GM18520 (cell line): ENCODE results near the gene TOR1A.
"Not testable (repeated sequence)": the region's sequence is repeated elsewhere in the genome, so short reads cannot be mapped to it uniquely, and the experiment has no call there.

ENCODE experiments used
- ATAC-seq: cut with Tn5 transposase; IDR thresholded peaks from one replicate; pipeline ENCODE4 v1.9.1; 2021; ENCODE audit not compliant: unreplicated experiment

Gene TOR1A

GRCh38 chr9:129822898-129823541, 916 bp downstream of the TOR1A start:
- no peak for ATAC-seq

DNA sequence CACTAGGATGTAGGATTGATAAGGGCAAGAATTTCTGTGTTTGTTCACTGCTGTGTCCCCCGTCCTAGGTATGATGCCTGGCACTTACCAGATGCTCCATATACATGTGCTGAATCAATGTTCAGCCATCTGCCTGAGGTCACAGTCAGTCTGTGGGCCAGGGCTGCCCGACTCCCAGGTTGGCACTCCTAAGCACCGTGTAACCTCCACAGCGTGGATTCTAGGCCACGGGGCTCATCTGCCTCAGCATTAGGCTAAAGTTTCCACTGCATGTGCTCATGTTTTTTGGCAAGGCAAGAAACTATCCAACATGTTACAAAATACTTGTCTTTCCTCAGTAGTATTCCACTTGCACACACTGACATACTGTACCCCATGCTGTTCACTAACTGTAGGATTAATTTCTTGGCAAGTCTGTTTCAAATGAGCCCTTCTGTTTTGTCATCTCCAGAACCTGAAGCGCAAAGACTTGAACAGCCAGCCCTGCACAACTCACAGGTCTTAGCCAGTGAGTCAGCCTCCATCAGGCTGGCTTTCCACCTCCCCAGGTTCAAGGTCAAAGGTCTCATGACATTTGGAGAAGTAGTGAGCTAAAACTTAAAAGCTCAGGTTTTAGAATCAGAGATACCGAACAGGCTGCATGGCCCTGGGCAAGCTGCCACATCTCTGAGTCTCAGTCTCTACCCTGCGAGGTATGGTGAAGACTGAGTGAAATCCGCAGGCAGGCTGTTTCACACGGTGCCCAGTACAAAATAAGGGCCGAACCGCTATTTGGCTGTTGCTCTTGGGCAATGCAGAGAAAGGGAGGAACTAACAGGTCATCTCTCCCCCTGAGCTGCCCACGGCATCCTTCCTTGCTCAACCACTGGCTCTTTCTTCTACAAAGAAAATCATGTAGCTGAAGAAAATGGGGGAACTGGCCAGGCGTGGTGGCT, 7.2 kb downstream of the TOR1A start:
- ATAC-seq, result no peak

DNA sequence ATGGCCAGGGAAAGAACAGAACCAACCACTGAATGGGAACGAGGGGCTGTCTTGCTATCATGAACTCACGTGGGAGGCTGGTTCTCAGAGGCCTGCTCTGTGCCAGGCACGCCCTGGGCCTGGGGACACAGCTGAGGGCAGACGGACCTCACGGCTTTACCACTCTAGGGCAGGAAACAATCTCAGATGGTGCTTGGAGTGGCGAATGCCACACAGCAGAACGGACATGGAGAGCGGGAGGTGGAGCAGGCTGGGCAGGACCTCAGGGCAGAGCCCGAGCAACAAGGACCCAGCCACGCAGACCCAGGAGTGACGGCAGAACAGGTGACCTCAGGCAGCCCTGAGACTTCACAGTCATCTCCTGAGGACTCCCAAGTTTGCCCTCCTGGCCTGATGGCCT, 8.7 kb downstream of the TOR1A start:
- no peak for ATAC-seq

DNA sequence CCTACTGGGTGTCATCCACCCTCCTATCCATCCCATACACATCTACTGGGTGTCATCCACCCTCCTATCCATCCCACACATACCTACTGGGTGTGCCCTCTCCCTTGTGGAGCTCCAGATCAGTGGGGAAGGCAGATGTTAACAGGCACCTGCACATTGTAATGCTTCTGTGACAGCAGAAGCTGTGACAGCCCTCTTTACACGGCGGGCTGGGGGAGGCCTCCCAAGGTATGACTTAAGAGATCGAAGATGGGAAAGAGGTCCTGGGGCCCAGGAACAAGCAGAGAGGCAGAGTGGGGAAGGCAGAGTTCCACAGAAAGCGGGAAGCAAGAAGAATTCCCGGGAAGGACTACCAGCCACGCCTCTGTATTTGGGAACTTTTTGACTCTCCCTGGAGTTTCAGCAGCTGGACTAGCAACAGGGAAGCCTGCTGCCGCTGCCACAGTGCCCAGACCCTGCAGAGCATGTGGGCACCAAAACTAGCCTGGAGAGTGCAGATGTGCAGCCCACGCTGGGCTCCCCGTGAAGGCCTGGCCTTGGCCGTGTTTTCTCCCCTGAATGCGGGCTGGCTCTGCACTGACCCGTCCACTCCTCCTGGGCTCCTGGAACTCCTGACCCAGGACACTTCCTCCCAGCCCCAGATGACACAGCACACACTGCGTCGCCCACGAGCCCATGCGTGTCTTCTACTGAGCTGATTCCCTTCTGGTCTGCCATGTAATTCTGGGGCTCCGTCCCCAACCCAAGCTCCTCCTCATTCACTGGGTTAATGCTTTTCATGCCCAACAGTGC, 9.3 kb downstream of the TOR1A start:
- ATAC-seq, result no peak

DNA sequence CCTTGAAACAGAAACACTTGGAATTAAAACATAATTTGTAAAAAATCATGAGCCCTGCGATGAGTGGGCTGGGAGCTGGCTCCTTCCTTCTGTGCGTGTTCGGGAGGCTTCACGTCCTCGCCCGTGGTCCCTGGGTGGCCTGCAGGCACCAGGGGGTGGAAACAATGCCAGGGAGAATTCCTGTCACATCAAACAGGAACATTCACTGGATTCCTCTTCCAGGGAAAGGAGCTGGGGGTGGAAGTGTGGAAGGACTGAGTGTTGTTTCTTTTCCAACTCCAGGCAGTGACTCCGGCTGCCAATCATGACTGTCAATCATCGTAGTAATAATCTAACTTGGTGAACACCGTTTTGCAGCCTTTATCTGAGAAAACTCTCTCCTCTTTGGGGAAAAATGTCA, 10.3 kb downstream of the TOR1A start:
- no peak for ATAC-seq

DNA sequence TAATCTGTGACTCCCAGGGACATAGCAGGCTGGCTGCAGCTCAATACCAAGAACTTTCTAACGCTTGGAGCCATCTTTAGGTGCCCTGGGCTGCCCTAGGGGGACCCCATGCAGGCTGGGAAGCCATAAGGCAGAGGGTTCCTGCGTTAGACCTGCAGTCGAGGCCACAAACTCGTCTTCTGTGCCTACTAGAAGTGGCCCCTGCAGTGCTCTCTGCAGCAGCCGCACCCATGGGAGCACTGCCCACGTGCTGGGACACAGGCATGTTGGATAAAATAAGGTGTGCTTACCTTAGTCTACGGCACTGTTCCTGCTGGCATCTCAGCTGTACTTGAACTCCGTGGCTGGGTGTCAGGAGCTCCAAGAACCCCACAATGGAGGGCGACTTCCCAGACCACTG, 11.6 kb downstream of the TOR1A start:
- ATAC-seq, result no peak

- ATAC-seq, result no peak
Measured at GRCh38 chr9:129811967-129812363, 12.0 kb downstream of the TOR1A start.

- ATAC-seq, result no peak
Measured at GRCh38 chr9:129810788-129811187, 13.1 kb downstream of the TOR1A start.

- no peak for ATAC-seq
Measured at GRCh38 chr9:129810116-129810515, 13.8 kb downstream of the TOR1A start.

- ATAC-seq, result no peak
Measured at GRCh38 chr9:129809346-129809745, 14.6 kb downstream of the TOR1A start.

GRCh38 chr9:129806061-129806460, 17.9 kb downstream of the TOR1A start:
- ATAC-seq, result no peak

- ATAC-seq, result peak; percentile 3
Measured at GRCh38 chr9:129803676-129804060, 20.3 kb downstream of the TOR1A start.

DNA sequence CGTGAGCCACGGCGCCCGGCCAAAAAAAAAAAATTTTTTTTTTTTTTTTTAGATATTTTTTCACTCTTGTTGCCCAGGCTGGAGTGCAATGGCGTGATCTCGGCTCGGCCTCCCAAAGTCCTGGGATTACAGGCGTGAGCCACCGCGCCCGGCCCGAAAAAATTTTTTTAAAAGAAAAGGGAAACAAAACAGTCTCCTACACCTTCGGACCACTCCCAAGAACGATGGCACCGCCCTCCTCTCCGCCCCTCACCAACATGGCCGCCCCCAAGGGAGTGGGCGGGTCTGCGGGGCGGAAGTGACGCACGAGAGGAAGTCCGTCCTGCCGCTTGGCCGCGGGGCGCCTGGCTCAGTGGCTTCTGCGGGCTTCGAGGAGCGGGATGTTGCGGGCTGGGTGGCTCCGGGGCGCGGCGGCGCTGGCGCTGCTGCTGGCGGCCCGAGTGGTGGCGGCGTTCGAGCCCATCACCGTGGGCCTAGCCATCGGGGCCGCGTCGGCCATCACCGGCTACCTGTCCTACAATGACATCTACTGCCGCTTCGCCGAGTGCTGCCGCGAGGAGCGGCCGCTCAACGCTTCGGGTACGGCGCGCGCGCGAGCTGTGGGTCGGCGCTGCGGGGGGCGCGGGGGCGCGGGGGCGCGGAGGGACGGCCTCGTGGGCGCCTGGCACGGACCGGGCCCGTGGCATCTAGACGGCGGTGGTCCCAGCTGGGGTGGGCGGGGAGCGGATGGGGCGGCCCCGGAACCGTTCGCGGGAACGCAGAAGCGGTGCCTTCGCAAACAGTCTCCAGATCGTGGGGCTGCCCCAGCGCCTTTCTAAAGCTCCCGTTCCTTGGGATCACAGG, 20.9 kb downstream of the TOR1A start, which contains the start of gene TOR1B:
TOR1B (plus strand) TSS at position 352 of the 843 bp plus-strand sequence; CDS start at position 381, 29 bp downstream.
- peak; percentile 86 for ATAC-seq

DNA sequence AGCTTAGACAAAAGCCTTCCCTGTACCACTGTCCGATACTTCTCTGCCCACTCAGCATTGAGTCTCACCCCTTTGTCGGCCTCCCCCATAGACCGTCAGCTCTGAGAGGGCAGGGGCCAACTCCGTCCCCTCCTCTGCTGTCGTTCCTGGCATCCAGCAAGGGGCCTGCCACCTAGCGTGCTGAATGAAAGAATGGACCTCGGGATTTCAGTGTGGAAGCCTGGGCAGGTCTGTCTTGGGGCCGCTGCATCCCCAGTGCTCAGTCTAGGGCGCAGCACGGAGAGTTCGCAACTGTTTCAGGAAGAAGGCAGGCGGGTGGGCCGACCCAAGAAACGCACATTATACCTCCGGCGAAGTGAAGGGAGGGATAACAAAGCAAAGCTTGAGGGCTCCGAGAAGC, 22.4 kb downstream of the TOR1A start:
- no peak for ATAC-seq

- no peak for ATAC-seq
Measured at GRCh38 chr9:129798973-129799372, 25.0 kb downstream of the TOR1A start.

DNA sequence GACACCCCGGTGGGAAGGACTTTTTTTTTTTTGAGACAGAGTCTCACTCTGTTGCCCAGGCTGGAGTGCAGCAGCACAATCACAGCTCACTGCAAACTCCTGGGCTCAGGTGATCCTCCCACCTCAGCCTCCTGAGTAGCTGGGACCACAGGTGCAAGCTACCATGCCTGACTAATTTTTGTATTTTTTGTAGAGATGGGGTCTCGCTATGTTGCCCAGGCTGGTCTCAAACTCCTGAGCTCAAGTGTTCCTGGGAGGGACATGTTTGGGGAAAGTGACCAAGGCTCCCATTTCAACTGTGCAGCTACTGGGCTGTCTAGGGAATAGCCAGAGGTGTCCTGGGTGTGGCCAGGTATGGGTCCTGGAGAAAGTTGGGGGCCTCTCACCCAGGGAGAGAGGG, 27.9 kb downstream of the TOR1A start:
- not testable (repeated sequence) for ATAC-seq

DNA sequence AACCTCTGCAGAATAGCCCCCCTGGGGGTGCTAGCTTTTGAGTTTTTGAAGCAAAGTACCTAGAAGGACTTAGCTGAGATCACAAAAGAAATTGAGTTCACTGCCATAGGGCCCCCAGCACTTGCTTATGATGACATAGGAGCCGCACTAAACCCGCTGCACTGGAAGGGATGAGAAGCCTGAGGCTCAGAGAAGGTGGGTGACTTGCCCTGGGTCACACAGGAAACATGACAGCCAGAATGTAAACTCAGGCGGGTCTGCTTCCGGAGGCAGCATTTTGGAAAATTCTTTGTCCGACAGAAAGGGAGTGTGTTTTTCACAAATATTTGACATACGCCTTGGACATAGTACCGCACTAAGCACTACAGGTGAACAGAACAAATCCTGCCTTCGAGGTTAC, 29.4 kb downstream of the TOR1A start:
- ATAC-seq, result no peak

DNA sequence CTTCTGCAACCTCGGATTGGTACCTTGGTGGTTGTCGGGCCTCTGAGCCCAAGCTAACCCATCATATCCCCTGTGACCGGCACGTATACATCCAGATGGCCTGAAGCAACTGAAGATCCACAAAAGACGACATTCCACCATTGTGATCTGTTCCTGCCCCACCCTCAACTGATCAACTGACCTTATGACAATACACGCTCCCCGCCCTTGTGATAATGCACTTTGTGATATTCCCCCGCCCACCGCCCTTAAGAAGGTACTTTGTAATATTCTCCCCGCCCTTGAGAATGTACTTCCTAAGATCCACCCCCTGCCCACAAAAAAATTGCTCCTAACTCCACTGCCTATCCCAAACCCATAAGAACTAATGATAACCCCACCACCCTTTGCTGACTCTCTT, 37.5 kb downstream of the TOR1A start:
- ATAC-seq, result no peak

- ATAC-seq, result no peak
Measured at GRCh38 chr9:129785866-129786265, 38.1 kb downstream of the TOR1A start.

GRCh38 chr9:129784970-129785369, 39.0 kb downstream of the TOR1A start:
- not testable (repeated sequence) for ATAC-seq
